ENCODE results near the gene GALNT18. TPM values are rescaled to one million over a fixed set of nuclear protein-coding genes. Genes with fewer than 3 reads are reported as not detected.

The GALNT18 gene
- total RNA-seq, 1 donor from 2014 or later = 39.8 TPM

DNA sequence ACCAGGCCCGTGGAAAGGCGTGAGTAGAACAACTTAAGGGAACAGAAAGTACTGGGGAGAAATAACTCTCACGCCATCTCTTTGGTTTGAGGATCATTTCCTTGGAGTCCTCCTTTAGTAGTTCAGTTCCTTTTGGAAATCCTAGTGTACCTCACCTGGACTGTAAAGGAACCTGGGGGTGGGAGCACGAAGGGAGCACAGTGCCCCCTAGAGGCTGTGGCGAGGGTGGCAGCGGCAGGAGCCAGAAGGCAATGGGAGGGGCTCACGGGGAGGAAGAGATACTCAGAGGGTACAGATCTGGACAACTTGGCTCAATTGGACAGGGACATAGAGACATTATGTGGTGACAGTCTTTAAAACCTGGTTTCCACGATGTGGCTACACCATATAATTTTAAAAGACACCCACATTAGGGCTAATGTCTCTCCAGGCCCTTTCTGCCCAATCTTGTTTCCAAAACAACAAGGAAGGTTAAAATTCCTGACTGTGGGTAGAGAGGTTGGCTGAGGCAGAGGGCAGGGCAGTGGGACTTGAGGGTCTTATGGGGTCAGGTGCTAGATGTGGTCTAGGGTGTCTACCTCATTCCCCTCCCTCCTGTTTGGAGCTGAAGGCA is 355.7 kb downstream of the GALNT18 start:
- DNase-seq (ENCODE audit: extremely low spot score, unreplicated experiment) = no peak
- TF ChIP-seq, protein P1, sequence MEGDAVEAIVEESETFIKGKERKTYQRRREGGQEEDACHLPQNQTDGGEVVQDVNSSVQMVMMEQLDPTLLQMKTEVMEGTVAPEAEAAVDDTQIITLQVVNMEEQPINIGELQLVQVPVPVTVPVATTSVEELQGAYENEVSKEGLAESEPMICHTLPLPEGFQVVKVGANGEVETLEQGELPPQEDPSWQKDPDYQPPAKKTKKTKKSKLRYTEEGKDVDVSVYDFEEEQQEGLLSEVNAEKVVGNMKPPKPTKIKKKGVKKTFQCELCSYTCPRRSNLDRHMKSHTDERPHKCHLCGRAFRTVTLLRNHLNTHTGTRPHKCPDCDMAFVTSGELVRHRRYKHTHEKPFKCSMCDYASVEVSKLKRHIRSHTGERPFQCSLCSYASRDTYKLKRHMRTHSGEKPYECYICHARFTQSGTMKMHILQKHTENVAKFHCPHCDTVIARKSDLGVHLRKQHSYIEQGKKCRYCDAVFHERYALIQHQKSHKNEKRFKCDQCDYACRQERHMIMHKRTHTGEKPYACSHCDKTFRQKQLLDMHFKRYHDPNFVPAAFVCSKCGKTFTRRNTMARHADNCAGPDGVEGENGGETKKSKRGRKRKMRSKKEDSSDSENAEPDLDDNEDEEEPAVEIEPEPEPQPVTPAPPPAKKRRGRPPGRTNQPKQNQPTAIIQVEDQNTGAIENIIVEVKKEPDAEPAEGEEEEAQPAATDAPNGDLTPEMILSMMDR (IDR thresholded peaks at IDR 0.05) = peak; percentile 72
- Mint-ChIP-seq H3K36me3 (ENCODE audit: unreplicated experiment) (peaks cover 5% of the 10 kb centered on the region), H3K27me3 (ENCODE audit: unreplicated experiment) (no peaks in the 10 kb centered on the region), H3K27ac (ENCODE audit: unreplicated experiment) (no peak overlapping the region), H3K4me1 (ENCODE audit: unreplicated experiment) (peaks cover 8% of the 10 kb centered on the region), H3K9me3 (ENCODE audit: unreplicated experiment) (no peaks in the 10 kb centered on the region), H3K4me3 (ENCODE audit: unreplicated experiment) (no peak overlapping the region)

DNA sequence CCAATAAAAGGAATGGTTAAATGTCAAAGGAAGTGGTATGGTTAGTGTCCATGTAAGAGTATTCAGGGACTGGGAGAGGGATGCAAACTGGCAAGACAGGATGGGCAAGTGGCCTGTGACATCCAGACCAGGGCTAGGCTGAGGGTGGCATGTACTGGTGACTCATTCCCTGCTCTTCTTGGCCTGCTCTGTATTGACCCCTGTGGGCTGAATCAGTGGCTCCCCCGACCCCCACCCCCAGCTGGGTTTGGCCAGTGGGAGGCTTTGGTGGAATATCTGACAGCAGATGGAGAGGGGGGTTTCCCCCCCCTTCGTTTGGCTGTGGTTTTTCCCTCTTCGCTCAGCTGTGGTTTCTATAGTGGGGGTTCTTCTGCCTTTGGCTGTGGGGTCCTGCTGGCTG is 356.5 kb downstream of the GALNT18 start:
- no peak overlapping the region for H3K4me3 Mint-ChIP-seq (ENCODE audit: unreplicated experiment)

DNA sequence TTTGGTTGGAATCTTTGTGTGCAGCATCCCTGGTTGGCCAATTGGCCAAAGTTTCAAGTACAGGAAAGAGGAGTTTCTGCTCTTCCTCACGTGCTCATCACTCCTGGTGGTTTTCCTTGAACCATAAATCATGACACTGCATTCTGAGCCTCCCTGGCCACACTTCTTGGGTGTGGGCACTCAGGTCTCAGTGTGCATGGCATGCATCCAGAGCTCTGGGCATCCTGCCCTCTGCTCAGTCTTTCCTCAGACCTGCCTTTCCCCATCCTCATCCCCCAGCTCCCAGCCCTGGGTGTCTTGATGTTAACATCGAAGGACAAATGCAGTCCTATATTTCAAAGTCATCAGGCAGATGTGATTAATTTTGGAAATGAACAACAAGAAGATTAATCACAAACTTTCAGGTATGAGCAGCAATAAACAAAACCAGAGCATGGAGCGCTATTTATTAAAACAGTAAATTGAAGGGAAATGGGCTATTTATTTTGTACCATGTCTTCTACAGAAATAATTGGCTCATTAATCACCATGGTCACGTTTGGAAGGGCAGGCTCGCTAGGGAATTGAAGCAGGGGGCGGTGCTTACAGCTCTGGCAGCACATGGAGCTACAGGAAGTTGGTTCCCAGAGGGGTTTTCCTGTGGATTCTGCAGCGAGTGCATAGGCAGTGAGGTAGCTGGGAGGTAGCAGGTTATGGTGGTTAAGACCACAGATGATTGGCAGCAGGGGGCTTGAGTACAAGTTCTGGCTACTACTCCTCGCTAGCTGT is 358.4 kb downstream of the GALNT18 start:
- TF ChIP-seq, protein P1 (IDR thresholded peaks at IDR 0.05) = no peak
- H3K4me1 Mint-ChIP-seq (ENCODE audit: unreplicated experiment) = peaks cover 8% of the 10 kb centered on the region
- no peaks in the 10 kb centered on the region for H3K36me3 Mint-ChIP-seq (ENCODE audit: unreplicated experiment)
- DNase-seq (ENCODE audit: extremely low spot score, unreplicated experiment) = no peak
- no peak overlapping the region for H3K4me3 Mint-ChIP-seq (ENCODE audit: unreplicated experiment)
- H3K27me3 Mint-ChIP-seq (ENCODE audit: unreplicated experiment) = peaks cover 5% of the 10 kb centered on the region
- no peaks in the 10 kb centered on the region for H3K9me3 Mint-ChIP-seq (ENCODE audit: unreplicated experiment)
- no peak overlapping the region for H3K27ac Mint-ChIP-seq (ENCODE audit: unreplicated experiment)

More for the DNA sequence above, 356.5 kb downstream of the GALNT18 start:
- TF ChIP-seq, protein P1 (IDR thresholded peaks at IDR 0.05) = no peak
- no peaks in the 10 kb centered on the region for H3K9me3 Mint-ChIP-seq (ENCODE audit: unreplicated experiment)
- no peak overlapping the region for H3K27ac Mint-ChIP-seq (ENCODE audit: unreplicated experiment)
- H3K4me1 Mint-ChIP-seq (ENCODE audit: unreplicated experiment) = peaks cover 8% of the 10 kb centered on the region
- no peaks in the 10 kb centered on the region for H3K27me3 Mint-ChIP-seq (ENCODE audit: unreplicated experiment)
- DNase-seq (ENCODE audit: extremely low spot score, unreplicated experiment) = no peak
- H3K36me3 Mint-ChIP-seq (ENCODE audit: unreplicated experiment) = peaks cover 5% of the 10 kb centered on the region

DNA sequence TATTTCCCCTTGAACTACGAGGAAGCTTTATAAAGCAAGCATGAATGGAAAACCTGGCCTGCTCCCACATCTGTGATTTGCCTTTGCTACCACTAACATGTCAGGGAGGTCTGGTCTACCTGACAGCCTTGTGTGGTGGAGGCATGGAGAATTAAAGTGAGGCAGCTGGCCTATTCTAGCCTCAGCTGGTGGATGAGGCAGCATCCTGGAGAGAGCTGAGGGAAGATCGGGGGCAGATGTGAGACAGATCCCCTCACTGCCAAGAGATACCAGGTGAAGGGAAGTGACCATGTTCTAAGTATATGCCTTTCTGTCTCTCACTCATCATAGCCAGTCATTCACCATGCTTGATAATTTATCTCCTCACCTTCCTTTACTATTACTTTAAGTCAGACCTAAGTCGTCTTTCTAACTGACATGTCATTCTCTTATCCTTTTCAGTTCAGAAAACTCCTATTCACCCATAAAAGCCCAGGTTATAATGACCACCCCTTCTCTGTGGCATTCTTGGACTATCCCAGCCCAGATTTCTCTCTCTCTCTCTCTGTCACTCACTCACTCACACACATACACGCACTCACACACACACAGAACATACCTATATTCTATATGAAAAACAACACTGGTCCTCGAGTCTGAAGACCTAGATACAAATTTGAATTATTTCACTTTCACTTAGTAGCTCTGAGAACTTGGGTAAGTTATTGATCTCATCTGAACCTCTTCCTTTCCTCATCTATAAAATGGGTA is 359.5 kb downstream of the GALNT18 start:
- Mint-ChIP-seq H3K4me3 (ENCODE audit: unreplicated experiment) (no peak overlapping the region), H3K9me3 (ENCODE audit: unreplicated experiment) (no peaks in the 10 kb centered on the region), H3K27me3 (ENCODE audit: unreplicated experiment) (peaks cover 6% of the 10 kb centered on the region), H3K4me1 (ENCODE audit: unreplicated experiment) (peaks cover 8% of the 10 kb centered on the region), H3K36me3 (ENCODE audit: unreplicated experiment) (no peaks in the 10 kb centered on the region), H3K27ac (ENCODE audit: unreplicated experiment) (no peak overlapping the region)
- no peak for DNase-seq (ENCODE audit: extremely low spot score, unreplicated experiment)
- TF ChIP-seq, protein P1 (IDR thresholded peaks at IDR 0.05) = no peak

DNA sequence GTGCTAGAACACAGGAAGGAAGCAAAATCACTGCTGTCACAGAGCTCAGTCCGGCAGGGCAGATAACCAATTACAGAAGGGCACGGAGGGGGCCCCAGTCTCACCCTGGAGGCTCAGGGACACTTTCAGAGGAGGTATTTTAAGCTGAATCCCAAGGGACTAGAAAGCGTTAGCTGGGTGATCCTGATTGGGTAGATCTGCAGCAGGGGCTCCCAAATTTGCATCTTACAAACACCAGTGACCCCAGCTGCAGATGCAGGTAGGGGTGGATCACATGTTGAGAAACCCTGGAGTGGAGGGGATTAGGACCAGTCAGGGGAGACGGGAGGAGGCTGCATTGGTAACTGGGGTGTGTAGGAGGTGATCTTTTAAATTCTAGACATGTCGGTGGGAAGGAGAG is 360.2 kb downstream of the GALNT18 start:
- H3K4me1 Mint-ChIP-seq (ENCODE audit: unreplicated experiment) = peaks cover 8% of the 10 kb centered on the region
- H3K27me3 Mint-ChIP-seq (ENCODE audit: unreplicated experiment) = peaks cover 11% of the 10 kb centered on the region
- no peak for DNase-seq (ENCODE audit: extremely low spot score, unreplicated experiment)
- no peaks in the 10 kb centered on the region for H3K36me3 Mint-ChIP-seq (ENCODE audit: unreplicated experiment)
- no peak overlapping the region for H3K4me3 Mint-ChIP-seq (ENCODE audit: unreplicated experiment)
- no peak overlapping the region for H3K27ac Mint-ChIP-seq (ENCODE audit: unreplicated experiment)
- TF ChIP-seq, protein P1 (IDR thresholded peaks at IDR 0.05) = no peak
- peaks cover 5% of the 10 kb centered on the region for H3K9me3 Mint-ChIP-seq (ENCODE audit: unreplicated experiment)
